Posterior vena cava (tissue), 2 donors: ENCODE results near the gene SRBD1. TPM values are rescaled to one million over a fixed set of nuclear protein-coding genes. Genes with fewer than 3 reads are reported as not detected.

Source experiments
- DNase-seq: peaks from one replicate; pipeline ENCODE4 v3.0.0-alpha.2; 2020; ENCODE audit warnings: low spot score
- intact Hi-C, 2 donors: fragments of 100-400 bp; cut with DNase I; formaldehyde crosslinking; loops; one replicate each; pipeline versions ENCODE4 v1.14.1 to v1.14.2; 2022 to 2023
- long read RNA-seq, 2 donors: library from polyadenylated mRNA; unstranded; transcript quantifications; one replicate each; pipeline ENCODE4 v2.0.0, GENCODE V29; 2020 to 2021
- total RNA-seq, 2 donors: library from RNA; stranded (reverse); fragmentation: NEBNext Ultra II Directional; extraction: Animal tissue kit (Norgen Biotek cat#: 25700); gene quantifications; one replicate each; pipeline ENCODE4 v1.2.1, GENCODE V29; 2021
- donor health status: DM: yes; HTN: yes; CAD: no.
- donor health status: DM: yes; HTN: yes; CAD: no.

Gene SRBD1, protein sequence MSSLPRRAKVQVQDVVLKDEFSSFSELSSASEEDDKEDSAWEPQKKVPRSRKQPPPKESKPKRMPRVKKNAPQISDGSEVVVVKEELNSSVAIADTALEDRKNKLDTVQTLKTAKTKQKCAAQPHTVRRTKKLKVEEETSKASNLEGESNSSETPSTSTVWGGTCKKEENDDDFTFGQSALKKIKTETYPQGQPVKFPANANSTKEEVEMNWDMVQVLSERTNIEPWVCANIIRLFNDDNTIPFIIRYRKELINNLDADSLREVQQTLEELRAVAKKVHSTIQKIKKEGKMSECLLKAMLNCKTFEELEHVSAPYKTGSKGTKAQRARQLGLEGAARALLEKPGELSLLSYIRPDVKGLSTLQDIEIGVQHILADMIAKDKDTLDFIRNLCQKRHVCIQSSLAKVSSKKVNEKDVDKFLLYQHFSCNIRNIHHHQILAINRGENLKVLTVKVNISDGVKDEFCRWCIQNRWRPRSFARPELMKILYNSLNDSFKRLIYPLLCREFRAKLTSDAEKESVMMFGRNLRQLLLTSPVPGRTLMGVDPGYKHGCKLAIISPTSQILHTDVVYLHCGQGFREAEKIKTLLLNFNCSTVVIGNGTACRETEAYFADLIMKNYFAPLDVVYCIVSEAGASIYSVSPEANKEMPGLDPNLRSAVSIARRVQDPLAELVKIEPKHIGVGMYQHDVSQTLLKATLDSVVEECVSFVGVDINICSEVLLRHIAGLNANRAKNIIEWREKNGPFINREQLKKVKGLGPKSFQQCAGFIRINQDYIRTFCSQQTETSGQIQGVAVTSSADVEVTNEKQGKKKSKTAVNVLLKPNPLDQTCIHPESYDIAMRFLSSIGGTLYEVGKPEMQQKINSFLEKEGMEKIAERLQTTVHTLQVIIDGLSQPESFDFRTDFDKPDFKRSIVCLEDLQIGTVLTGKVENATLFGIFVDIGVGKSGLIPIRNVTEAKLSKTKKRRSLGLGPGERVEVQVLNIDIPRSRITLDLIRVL
- total RNA-seq, result 10 to 100 TPM; 13.7 to 19.0 TPM
- long read RNA-seq, donor 1, partial matches to known transcripts, result 2 of 3 reads
- long read RNA-seq, donor 1, other reads (novel, unspliced or antisense), result 1 of 3 reads
- long read RNA-seq, donor 2, partial matches to known transcripts, result 2 of 4 reads
- long read RNA-seq, donor 2, other reads (novel, unspliced or antisense), result 1 of 4 reads

DNA sequence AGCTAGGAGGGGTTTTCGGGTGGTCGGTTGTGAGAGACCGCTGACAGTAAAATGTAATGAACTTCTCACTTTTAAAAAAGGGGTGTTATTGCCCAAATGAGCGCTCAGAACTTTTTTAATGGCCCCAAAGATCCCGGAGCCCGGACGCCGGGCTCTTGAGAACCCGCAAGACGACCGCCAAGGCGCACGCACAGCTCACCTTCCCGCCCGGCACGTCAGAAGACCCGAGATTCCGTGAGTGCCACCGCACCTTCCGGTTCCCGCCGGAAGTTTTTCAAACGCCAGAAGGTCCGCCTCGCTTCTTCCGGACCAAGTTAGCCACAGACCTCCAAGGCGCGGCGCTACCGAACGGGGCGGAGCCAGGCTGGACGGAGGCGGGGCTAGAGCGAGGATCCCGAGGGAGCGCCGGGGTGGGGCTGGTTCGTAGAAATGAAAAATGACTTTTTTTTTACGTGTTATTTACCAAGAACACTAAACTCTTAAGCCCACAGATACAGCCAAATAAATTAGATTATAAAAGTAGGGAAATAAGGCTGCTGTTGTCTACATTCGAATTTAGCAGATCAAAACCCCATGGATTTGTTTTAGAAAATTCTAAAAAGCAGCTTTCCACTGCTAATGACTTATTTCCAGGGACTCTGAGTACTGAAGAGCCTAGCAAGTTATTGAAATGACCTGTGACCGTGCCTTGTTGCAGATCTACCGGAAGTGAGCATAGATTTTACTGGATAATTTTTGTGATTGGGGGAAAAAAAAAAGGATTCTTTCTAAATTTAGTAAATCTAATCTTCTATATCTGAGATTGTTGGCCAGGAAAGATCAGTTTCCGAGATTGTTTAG is at the start of gene SRBD1:
TSS of gene SRBD1 (minus strand) at position 248 of the 840 bp plus-strand sequence. CDS start 5,826 bp downstream, outside the sequence.
- intact Hi-C loops, result no loop called here
- DNase-seq, result peak; percentile 98

DNA sequence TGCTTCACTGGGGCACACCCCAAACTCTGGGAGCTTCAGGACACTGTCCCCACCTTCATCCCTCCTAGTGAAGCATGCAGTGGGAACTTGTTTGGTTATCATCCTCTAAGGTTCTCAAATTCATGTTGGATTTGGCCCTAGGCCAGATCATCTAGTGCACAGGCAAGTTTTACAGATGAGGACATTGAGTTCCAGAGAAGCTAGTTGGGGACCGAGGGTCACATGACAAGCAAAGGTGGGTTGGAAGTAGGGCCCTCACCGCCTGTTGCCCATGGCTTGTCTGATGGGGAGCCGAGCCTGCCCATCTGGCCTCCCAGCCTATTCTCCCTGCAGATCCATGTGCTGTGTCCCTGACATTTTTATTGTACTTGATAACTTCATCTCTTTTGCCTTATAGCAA is 43.2 kb upstream of the SRBD1 start:
- DNase-seq, result no peak
- intact Hi-C loops, result loop anchor here in 1 of 2 donors (5.0 kb wide), 1 partner anchor 118 kb away; no protein-coding TSS in a partner anchor

DNA sequence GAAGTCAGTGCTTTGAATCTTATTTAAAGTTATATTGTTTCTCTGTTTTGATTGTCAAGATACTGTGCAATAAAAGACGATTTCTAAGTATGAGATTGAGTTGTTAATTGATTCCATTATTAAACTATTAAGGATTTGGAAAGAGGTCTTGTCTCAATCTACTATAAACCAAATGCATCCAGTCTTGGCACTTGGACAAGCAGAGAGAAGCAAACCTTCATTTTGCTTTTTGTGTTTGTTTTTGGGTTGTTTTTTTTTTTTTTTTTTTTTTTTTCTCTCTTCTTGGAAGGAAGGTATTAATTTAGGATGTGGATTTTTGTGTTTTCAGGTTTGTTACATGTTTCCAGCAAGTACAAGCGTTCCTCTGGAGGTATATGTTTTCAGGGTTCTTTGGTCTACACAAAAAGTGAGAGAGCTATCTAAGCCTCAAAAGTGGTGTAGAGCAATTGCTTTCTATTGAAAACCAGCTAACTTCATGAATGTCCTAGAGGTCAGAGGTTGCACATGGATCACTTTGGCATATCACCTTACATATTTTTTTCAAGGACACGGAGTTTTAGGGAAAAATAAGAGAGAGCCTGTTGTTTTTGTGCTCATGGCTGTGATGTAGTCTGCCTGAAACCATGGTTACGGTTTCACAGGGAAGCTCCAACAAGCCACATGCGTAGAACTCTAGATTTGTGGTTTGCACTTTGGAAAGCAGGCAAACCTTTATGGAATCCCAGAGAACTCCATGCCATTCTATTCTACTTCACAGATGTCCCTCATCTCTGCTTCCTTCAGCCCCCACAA is 42.3 kb upstream of the SRBD1 start:
- DNase-seq, result no peak
- intact Hi-C loops, result loop anchor here in 1 of 2 donors (5.0 kb wide), 1 partner anchor 119 kb away; no protein-coding TSS in a partner anchor

DNA sequence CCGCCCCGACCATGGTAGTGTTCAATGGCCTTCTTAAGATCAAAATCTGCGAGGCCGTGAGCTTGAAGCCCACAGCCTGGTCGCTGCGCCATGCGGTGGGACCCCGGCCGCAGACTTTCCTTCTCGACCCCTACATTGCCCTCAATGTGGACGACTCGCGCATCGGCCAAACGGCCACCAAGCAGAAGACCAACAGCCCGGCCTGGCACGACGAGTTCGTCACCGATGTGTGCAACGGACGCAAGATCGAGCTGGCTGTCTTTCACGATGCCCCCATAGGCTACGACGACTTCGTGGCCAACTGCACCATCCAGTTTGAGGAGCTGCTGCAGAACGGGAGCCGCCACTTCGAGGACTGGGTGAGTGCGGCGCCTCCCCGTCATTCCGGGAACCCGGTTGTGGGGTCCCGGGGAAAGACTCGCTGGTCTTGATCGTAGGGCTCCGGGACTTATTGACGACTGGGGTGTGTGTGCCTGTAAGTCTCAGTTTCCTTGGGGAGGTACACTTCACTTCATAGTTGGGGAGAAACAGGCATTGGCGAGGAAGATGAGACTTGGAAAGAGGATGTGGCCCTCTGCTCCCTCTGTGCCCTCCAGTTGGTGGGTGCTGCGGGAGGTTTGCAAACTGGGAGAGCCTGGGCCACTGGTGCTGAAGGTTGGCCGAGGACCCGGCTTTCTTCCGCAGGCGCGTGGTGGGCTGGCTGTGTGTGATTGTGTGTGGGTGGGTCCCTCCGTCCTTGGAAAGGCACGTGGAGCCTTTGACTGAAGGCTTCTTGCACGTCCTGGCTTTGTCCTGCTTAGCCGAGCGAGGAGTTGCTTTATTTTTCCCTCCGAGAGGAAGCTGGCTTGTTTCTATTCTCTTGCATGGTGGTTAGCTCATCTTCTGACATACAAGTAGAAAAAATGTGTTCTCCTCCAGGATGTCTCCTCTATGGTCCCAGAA is 41.3 kb upstream of the SRBD1 start:
- peak; percentile 83 for DNase-seq
- intact Hi-C loops, result loop anchor here in 1 of 2 donors (5.0 kb wide), 1 partner anchor 120 kb away; no protein-coding TSS in a partner anchor

DNA sequence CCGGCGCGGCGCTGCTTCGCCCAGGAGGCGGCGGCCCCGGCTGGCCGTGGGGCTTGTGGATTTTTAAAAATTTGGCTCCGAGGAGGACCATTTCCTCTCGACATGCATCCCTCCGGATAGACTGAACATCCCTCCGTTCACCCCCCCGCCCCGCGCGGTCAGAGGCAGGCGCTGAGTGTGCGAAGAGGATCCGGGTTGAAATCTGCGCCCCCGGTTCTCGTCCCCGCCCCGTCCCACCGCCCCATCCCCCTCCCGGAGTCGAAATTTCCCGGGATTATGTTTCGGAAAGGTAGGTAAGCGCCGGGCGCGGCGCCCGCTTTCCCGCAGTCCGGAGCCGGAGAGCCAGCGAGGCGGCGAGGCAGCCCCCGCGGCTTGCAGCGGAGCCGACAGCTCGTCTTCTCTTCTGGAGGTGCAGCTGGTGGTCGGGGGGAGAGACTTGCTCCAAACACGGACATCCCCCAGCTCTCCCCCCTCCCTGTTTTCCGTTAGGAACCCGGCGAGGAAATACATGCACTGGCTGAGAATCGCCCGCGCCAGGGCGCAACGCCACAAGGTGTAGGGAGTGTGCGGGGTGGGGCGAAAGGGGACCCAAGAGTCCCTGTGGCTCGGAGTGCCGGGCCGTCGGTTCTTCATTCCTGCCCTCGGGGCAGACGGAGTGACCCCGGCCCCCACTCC is 40.5 kb upstream of the SRBD1 start, which contains the start of gene PRKCE:
TSS of gene PRKCE (plus strand) at position 261 of the 675 bp plus-strand sequence.
- intact Hi-C loops, result loop anchor here in 1 of 2 donors (5.0 kb wide), 1 partner anchor 121 kb away; no protein-coding TSS in a partner anchor
- DNase-seq, result peak; percentile 92

DNA sequence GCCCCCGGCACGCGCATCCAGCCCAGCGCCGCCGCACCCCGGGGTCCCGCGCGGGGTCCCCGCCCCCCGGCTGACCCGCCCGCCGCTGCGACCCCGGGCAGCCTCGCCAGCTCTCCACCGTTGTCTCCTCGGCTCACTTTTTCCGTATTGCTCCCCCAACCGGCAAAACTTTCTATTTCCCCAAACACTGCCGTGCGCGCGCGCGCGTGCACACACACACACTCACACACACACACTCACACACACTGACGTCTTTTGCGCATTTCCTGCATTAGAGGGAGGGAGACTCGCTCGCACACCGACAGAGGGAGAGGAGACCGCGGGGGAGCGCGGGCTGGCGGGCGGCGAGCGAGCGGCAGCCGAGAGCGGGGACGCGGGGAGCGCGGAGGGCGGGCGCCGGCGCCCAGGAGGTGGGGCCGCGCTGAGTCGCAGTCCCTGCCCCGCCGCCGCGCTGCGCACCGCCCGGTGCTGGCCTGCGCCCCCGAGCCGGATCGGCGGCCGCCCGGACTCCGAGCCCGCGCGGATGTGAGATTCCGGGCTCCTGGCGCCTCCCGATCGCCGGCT is 39.9 kb upstream of the SRBD1 start:
- intact Hi-C loops, result loop anchor here in 1 of 2 donors (5.0 kb wide), 1 partner anchor 121 kb away; no protein-coding TSS in a partner anchor

DNA sequence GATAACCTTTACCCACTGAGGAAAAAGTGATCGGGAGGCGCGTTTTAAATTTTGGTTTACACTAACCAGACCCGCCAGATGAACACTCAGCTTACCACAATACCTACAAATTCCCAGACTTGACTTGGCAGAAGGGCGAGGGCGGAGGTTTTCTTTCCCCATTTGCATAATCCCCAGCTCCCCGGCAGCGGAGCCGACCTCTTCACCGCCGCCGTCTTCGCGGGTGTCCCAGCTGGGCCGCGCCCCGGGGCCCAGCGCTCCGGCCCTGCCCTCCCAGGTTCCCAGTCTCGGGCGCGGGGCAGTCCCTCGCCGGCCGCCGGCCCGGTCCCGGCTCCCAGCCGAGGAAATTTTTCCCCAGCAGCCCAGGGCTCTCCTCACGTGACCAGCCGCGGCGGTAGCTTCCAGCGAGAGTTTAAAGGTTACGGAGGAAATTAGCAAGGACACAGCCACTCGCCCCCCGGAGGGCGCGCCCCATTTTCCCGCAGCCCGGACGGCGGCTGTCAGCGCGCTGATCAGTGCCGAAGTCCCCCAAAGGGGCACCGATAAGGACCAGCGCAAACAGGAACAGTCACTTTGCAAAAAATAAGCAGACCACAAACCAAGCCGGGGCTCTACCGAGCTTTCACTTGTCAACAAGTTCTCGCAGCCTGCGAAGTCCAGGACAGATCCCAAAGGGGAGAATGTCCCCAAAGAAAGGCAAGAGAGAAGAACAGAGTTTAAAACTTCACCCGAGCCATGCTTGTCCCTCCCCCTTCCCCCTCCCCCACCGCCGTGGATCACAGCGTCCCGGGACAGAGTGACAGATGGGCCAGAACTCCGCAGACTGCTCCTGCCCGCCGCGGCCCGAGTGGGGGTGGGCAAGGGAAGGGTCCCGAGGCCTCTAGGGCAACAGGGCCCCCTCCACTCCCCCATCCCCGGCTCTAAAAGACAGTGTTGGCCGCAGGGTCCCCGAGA is 39.1 kb upstream of the SRBD1 start:
- peak; percentile 92 for DNase-seq
- intact Hi-C loops, result loop anchor here in 1 of 2 donors (5.0 kb wide), 1 partner anchor 122 kb away; no protein-coding TSS in a partner anchor

More for the DNA sequence above, 39.9 kb upstream of the SRBD1 start:
- peak; percentile 98 for DNase-seq

DNA sequence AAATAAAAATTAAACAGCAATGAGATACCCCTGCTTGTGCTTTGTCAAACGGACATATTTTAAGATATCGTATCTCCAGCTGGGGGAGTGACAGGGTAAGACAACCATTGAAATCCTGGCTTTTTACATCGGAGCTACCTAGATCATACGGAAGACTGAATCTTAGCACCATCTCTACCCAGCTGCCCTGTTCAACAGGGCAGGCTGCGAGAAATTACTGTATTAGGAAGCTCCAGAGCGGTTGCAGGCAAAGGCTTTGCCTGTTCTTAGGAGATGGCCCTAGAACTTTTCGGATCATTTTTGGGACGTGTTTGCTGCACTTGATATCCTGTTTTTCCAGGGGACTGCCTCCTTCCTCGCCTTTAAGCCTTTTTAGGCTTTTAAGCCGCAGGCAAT is 38.4 kb upstream of the SRBD1 start:
- DNase-seq, result no peak
- intact Hi-C loops, result no loop called here

DNA sequence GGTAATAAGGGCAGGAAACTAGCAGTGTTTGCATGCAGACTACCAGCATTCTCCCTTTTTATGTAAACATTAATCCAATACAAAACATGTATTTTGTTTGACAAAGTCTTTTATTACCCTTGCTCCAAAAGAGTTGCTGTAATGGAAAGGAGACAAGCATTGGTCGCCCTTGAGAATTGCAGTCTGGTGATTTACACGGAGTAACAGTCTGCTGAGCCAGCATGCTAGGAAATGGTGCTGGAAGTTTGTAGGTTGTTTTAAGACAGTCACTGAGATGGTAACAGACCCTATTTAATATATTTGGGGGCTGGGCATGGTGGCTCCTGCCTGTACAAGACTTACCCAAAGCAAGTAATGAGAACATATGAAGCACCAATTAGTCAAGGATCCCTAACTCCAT is 37.6 kb upstream of the SRBD1 start:
- no peak for DNase-seq
- intact Hi-C loops, result no loop called here

DNA sequence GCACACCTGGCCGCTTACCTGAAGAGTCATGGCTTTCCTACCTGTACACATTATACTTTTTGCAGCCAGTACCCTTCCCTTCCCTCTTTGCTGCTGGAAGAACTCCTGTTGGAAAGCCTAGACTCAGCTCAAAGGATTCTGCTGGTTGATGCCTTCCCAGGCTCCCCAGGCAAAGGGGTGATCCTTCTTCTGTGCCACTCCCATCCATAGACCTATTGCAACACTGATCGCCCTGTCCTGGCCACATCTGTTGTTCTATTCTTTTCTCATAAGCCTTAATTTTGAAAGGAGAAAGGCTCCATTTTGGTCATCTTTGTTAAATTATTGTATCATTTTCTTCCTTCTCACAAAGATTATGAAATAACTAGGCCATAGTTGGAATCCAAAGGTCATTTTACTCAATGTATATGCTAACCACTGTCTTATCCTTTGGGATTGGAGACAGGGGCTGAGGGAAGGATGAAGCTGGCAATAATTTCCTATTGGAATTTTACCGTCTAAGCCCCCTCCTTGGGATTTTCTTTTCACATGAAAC is 37.0 kb upstream of the SRBD1 start:
- no peak for DNase-seq
- intact Hi-C loops, result no loop called here

DNA sequence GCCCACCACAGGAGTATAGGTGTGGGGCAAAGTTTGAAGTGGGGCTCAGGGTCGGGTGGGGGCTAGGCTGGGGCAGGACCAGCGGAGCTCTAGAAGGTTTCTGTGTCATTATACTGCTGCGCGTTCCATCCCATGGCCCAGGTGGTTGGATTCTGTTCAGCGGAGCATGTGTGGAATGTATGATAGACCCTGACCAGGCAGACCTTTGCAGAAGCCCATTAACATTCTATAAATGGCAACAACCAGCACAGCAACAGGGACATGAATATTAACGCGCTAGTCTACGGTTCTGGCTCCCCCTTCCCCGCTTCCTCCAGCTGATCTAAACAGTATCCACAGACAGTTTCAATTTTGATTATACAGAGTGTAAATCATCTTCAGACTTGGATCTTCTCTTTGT is 36.3 kb upstream of the SRBD1 start:
- no peak for DNase-seq
- intact Hi-C loops, result no loop called here

DNA sequence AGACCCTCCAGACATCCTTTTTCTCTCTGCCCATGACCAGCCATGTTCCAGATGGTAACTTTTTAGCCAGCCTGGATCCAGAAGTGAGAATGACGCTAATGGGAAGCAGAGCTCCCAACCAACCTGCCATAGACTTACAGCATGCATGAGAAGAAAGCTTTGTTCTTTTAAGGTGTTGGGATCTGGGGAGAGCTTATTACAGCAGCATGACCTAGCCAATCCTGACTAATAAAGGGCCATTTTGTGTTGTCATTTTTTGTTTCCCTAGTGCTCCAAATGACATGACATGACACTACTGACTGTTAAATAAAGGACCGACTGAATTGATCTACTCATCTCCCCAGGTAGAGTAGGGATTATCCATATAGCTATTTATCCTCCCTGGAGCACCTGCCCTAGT is 35.2 kb upstream of the SRBD1 start:
- DNase-seq, result no peak

DNA sequence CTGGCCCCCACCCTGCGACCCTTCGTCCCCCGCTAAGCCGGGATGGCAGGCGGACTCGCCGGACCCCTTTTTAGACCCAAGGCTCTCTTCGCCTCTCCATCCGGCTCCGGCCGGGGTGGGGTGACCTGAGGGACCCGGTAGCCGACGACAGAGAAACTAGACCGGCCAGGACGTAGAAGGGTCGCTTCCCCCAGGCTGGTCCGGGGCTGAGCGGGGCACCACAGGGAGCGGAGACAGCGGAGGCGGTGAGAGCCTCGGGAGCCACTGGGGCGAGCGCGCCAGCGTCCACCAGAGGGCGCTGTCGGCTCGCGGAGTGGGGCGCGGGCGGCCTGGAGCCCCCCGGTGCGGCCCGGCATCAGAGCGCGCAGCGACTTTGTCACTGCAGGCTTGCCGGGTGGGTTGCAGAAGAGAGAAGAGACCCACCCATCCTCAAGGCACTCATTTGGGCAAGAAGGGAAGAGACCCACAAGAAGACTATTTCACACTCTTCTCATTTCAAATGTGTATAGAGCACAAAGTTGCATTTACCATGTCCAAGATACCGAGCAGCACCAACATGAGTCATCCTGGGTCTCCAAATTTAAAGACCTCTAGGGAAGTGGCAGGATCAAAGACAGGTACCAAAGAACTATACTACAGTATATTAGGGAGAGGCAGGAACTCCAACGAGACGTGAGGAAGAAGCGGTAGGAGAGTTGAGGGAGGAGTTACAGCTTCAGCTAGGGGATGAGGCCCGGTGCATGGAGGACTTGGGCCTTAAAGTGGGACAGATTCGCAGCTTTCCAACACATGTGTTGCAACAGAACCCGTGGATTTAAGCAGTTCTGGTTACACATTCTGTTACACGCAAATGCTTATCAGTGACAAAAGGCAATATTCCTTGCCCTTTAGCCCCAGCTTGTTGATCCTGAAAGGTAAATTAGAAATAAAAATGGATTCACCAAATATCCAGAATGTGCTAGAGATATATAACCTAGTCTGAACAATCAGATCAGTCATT is 32.8 kb upstream of the SRBD1 start:
- intact Hi-C loops, result loop anchor here (2.0 to 5.0 kb wide), 2 partner anchors 293 kb away; no protein-coding TSS in a partner anchor
- peak; percentile 90 for DNase-seq

More for the DNA sequence above, 35.2 kb upstream of the SRBD1 start:
- intact Hi-C loops, result loop anchor here in 1 of 2 donors (1.0 kb wide), 1 partner anchor 137 kb away; no protein-coding TSS in a partner anchor
